Hepatocyte (in vitro differentiated cells): ENCODE measurements around the gene PYGL.

Source experiments
- EZH2 ChIP-seq: fragments of 200-600 bp; sonication (generic); IDR thresholded peaks from 2 replicates; pipeline ENCODE4 v1.6.1; 2016; ENCODE audit warnings: antibody characterized with exemption, mild to moderate bottlenecking, borderline replicate concordance
- EZH2phosphoT487 ChIP-seq: fragments of 200-600 bp; sonication (generic); IDR thresholded peaks from one replicate; pipeline ENCODE4 v1.6.1; 2018; ENCODE audit warnings: antibody characterized with exemption, mild to moderate bottlenecking, low read depth, moderate library complexity; ENCODE audit not compliant: unreplicated experiment, severe bottlenecking
- TF ChIP-seq, protein P1 (sequence below): fragments of 200-600 bp; sonication (generic); IDR thresholded peaks from 2 replicates; pipeline ENCODE4 v1.5.1; 2016; ENCODE audit warnings: antibody characterized with exemption, mild to moderate bottlenecking; ENCODE audit not compliant: poor library complexity

DNA sequence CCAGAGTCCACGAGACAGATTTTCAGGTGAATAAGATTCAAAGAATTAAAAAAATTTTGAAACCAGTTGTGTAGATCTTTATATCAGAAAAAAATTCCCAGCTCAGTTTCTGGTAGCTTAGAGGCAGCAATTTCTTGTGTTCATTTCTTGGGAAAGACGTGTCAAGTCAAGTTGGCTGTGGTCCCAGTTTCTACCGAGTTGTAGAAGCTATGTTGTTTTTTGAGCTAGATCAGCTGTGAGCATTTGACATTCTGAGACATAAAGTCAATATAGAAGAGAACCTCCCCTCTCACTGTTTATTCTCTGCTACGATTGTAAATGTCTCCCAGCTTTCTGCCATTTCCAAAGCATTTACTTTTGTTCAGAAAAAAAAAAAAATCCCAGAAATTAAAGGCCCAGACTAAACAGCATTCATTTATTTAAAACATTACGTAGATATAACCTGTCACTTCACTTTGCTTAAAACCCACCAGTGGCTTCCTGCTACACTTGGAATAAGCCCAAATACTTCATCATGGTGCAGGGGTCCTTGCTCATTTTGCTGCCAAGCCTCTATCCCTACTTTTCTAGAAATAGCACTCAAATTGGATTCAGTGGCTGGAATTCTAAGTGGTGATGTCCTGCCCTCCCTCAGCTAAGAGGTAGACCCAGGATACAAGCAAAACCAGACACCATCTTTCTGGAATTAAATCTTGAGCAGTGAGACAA, 20.6 kb upstream of the PYGL start:
- TF ChIP-seq, protein P1, sequence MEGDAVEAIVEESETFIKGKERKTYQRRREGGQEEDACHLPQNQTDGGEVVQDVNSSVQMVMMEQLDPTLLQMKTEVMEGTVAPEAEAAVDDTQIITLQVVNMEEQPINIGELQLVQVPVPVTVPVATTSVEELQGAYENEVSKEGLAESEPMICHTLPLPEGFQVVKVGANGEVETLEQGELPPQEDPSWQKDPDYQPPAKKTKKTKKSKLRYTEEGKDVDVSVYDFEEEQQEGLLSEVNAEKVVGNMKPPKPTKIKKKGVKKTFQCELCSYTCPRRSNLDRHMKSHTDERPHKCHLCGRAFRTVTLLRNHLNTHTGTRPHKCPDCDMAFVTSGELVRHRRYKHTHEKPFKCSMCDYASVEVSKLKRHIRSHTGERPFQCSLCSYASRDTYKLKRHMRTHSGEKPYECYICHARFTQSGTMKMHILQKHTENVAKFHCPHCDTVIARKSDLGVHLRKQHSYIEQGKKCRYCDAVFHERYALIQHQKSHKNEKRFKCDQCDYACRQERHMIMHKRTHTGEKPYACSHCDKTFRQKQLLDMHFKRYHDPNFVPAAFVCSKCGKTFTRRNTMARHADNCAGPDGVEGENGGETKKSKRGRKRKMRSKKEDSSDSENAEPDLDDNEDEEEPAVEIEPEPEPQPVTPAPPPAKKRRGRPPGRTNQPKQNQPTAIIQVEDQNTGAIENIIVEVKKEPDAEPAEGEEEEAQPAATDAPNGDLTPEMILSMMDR = no peak
- TF ChIP-seq EZH2phosphoT487 (no peak), EZH2 (no peak)
